Umbilical cord (tissue), 2 donors: ENCODE data around the gene WIZ. TPM values are rescaled to one million over a fixed set of nuclear protein-coding genes. Genes with fewer than 3 reads are reported as not detected.
A peak's percentile ranks its signal among the peaks of the same experiment; 100 is the strongest.

ENCODE experiments used
- DNase-seq: peaks from one replicate; pipeline ENCODE4 v3.0.0-alpha.2; 2015; ENCODE audit warnings: low spot score
- total RNA-seq: library from RNA; depleted of rRNA; stranded (reverse); fragments of >200 nt; gene quantifications from one replicate; pipeline ENCODE4 v1.2.3, GENCODE V29; 2014; ENCODE audit warnings: low replicate concordance; ENCODE audit not compliant: insufficient read depth

Gene WIZ
- total RNA-seq, 1 donor from 2014 or later, result 6.0 TPM

DNA sequence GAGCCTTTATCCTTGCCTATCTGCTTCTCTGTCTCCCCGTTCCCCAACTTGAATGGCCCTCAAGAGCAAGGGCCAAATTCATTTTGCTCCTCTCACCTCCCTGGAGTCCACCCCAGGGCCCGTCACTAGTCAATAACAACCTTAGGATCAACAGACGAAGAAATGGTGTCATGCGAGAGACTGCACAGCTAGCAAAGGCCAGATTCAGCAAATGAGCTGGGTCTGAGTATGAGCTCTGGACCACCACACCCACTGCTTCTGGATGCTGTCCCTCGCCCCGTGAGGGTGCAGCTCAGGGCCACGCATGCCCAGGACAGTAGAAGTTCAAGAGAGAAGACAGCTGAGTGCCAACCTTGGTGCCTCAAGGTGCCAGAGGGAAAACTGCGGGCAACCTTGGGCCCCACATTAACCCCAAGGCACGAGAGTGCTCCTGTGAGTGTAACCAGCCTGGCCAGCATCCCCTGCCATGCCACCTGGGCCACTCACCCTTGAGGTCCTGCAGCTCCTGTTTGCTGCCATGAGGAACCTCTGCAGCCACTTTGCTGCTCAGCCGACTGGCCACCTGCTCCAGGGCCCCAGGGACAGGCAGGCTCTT, 19.1 kb downstream of the WIZ start:
- DNase-seq, result no peak

- DNase-seq, result no peak
Observed at GRCh38 chr19:15429825-15430467, 19.8 kb downstream of the WIZ start.

DNA sequence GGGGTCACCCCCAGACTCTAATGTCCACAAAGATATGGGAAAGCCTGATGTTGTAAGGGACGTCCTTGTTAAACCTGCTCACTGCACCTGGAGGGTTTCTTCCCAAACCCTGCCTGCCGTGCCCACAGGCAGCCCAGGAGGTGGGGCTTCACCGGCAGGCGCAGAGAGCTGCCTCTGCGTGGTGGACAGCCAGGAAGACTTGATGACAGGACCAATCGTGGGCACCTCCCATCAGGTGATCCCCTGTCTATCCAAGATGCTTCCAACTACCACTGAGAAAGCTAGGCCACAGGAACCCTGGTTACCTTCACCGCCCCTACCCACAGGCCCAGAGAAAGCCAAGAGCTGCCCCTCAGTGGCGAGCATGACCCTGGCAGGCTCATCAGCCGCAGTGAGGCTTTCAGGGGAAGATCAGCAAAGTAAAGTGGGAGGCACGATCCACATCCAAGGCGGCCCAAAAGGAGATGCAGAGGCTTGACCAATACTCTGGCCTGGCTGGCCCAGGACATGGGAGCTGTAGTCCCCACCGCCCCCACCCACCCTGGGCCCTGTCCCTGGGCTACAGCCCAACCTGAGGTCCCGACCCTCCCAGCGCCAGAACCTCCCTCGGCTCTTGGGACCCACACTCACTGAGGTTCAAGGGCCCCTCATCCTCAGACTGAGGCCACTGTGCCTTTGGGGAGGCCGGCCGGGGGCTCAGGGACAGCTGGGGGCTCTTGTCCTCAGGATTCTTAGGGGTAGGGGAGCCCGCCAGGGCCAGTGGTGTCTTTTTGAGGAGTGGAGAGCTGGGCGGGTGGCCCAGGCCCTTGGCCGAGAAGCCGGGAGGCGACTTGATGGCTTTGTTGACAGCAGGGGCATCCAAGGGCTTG, 20.6 kb downstream of the WIZ start:
- DNase-seq, result no peak

- no peak for DNase-seq
Observed at GRCh38 chr19:15427991-15428471, 21.7 kb downstream of the WIZ start.

DNA sequence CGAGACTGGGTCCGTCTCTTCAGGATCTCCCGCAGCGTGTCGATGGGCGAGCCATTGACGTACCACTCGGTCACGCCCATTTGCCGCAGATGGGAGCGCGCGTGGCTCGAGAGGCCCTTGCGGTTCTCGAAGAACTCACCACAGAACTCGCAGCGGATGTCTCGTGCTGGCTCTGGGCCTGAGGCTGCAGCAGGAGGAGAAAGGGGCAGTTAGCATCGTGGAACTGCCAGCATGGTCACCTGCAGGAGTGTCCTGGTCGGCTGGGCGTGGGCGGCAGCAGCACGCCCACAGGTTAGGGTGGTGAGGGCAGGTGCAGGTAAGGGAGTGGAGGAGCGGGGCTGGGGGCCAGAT, 22.4 kb downstream of the WIZ start:
- DNase-seq, result no peak

DNA sequence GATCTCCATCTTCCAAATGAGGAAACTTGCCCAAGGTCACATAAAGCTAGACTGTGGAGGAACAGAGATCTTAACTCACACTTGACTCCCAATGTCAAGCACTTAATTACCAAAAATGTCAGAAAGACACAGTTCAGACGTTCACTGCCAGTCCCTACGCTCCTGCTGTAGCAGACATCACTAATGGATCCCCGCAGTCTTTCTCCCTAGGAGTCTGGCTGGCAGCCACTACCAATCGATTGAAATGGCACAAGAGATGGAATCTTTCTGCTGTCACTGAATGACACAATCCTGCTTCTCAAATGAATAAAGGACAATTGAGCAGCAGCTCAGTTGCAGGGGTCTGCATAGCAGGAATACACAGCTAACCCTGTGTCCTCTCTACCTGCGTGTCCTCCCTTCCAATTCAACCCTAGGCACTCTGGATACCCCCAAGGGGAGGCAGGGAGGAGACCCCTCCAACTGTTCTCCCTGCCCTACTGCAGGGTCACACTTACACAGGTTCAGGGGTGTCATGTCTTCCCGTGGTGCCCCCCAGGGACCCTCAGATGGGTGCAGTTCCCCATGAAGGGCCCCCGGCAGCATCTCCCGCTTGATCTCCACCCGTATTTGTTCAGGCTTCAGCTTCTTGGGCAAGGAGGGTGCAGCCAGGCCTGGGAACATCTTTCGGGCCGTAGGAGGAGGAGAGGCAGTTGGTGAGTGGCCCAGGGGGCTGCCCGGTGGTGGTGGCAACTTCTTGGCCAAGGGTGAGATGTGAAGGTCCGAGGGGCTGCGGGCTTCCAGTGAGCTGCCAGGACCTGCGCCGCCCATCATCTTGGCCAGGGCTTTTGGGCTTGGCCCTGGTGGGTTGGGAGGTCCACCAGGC, 23.0 kb downstream of the WIZ start:
- no peak for DNase-seq

GRCh38 chr19:15425321-15425950, 24.3 kb downstream of the WIZ start:
- no peak for DNase-seq

GRCh38 chr19:15424692-15425272, 25.0 kb downstream of the WIZ start:
- no peak for DNase-seq

DNA sequence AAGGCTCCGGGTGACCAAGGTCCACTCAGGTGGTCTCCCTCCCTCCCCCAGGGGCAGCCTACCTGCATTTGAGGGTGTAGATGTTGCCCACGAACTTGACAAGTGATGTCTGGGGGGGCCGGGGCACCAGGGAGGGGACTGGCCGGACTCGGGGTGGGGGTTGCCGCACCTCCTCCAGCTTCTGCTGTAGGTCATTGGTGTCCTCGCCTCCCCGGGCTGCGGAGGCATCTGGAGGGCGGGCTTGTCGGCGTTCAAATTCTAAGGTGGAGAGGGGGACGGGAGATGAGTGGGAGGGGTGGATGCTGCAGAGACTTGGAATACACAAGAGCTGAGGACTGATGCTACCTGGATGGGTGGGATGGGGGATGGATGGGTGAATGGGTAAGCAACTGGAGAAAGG, 25.6 kb downstream of the WIZ start:
- DNase-seq, result no peak

DNA sequence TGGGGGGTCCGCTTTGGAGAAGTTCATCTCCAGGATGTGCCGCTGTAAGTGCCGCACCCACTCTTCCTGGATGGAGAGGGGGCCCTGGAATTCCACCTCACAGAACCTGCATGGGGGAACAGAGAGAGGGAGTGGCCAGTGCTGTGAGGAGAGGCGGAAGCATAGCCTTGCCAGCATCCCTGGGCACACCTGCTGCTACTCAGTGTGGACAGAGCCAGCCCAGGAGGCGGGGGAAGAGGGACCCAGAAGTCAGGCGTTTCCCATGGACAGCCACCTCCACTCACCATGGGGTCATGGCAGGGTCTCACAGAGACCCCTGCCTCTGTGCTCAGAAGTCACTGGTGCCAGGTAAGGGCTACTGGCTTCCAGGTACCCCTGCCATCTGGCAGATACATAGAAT, 26.6 kb downstream of the WIZ start:
- DNase-seq, result no peak

DNA sequence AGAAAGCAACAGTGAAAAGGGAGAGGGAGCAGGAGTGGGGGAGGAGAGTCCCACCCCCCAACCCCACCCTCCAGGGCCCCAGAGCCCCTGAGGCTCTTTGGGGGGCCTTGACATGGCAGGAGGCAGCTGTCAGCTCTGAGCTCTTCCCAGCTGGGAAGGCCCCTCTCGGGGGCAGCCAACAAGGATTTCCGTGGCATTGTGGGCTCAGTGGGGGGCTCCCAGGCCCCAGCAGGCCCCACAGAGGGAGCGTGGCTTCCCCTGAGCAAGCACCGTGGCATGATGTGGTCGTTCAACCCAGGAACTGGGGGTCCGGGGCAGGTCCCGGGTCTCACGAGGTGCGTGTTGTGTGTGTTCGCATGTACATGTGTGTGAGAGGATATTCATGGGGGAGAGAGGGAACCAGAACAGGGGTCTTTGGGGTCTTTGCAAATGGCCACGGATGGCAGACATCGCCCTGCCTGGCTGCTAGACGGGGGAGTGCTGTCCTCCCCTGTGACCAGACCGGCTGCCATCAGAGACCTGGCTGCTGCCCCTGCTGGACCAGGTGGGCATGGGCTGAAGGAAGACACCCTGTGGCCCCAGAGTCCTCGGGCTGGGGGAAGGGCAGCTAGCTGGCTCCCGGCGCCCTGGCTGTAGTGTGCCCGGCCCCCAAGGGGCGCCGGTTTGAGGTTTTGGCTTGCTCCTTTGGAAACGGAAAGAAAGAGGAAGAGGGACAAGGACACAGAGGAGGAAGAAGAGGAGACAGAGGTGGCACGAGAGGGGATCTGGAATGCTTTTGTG, 27.3 kb downstream of the WIZ start:
- peak; percentile 15 for DNase-seq

GRCh38 chr19:15421721-15422260, 28.0 kb downstream of the WIZ start:
- peak; percentile 40 for DNase-seq

- DNase-seq, result no peak
Observed at GRCh38 chr19:15421136-15421695, 28.5 kb downstream of the WIZ start.

DNA sequence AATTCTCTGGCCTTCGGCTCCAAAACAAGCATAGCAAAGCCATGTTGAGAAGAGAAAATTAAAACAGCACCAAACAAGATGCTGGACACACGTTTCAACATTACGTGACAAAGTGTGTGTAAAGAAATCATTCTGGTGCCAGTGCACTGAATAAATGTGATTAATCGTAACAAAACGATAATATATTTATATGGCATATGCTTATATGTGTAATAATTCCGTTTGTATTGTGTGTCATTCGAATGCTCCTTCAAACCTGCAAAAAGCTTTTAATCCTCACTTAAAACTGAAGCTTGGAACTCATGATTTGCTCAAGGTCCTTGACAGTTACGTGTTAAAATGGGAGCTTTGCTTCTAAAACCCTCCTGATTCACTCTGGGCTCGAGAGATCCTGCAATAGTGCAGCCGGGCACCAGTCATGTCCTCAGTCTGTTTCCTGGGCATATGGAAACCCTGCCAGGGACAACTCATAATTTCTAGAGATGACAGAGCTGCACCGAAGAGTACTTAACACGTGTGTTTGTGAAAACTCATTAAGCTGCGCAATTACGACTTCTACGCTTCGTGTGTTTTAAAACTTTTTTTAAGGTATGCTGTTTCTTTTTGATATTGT, 30.2 kb downstream of the WIZ start:
- peak; percentile 26 for DNase-seq

GRCh38 chr19:15418579-15419412, 31.0 kb downstream of the WIZ start, which contains the start of gene AKAP8L:
Gene AKAP8L (minus strand): TSS chr19:15418988. CDS start chr19:15418923, 65 bp downstream.
- peak; percentile 100 for DNase-seq

- no peak for DNase-seq
Observed at GRCh38 chr19:15418231-15418578, 31.6 kb downstream of the WIZ start.

DNA sequence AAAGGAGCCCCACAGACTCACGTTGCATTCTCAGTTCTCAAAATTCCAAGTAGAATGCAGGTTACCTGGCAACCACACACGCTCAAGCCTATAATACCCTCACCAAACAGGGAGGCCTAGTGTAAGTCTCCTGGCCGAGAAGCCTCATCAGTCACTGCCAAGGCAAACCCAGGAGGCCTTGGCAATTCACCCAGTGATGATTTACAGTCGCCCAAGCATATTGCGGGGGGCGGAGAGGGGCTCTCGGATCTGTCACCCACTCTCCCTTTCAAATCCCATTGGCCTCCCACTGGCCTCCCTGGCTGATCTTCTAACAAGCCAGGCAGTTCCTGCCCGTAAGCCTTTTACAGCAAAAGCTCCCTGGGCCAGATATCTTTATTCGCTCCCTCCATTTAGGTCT, 32.1 kb downstream of the WIZ start:
- DNase-seq, result peak; percentile 17

DNA sequence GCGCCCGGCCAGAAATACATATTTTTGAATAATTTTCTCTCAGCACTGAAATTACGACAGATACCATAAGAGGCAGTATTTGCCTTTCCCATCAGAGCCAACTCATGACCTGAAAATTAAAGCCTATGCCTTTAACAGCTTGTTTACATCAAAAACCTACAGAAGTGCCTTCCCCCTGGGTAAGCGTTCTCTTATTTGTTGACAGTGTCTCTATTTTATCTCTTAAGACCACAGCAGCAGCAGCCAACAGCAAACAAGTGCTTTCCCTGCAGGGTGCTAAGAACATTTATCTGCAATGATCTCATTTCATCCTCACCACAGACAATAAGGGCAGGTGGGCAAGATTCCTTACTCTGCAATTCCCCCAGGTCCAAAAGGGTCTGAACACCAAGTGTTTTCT, 36.9 kb downstream of the WIZ start:
- no peak for DNase-seq
